Measurements from ENCODE around the gene PASK. TPM values are rescaled to one million over a fixed set of nuclear protein-coding genes. Genes with fewer than 3 reads are reported as not detected.

The PASK gene
- total and polyA plus RNA-seq, 2 experiments from 2014 or later = 0.56 to 2.1 TPM

- 11 to 15% methylated on average over 4 of the region's 4 CpGs for WGBS, 2 experiments (ENCODE audit: low coverage in 1 of 2, low lambda C conversion rate in 2 of 2, missing lambda C conversion rate in 2 of 2)
- Histone ChIP-seq H3K9me3 (ENCODE audit: low read depth) (no peaks in the 10 kb centered on the region), H2AFZ (no peak overlapping the region), H3K79me2 (ENCODE audit: insufficient read depth) (no peaks in the 10 kb centered on the region), H3K9me2 (ENCODE audit: insufficient read depth) (no peaks in the 10 kb centered on the region), H3K27me3 (replicated peaks; ENCODE audit: insufficient read depth) (no peaks in the 10 kb centered on the region), H3K36me3 (ENCODE audit: low read depth) (peaks cover 3% of the 10 kb centered on the region; the same call in 1 of the 2 replicates), H4K20me1 (ENCODE audit: insufficient read depth) (no peaks in the 10 kb centered on the region), H3K9ac (no peak overlapping the region), H3F3A (ENCODE audit: insufficient read depth) (peaks cover 19% of the 10 kb centered on the region), H3K27ac (peak overlapping the region; percentile 48), H3K4me2 (ENCODE audit: unreplicated experiment) (no peak overlapping the region), H3K4me1 (ENCODE audit: insufficient read depth) (peaks cover 13% of the 10 kb centered on the region), H3K4me3 (no peak overlapping the region)
- peak; percentile 87 for DNase-seq
- in situ Hi-C loops (cut with MboI) = no loop called here
- no peak for TF ChIP-seq EZH2phosphoT487 (IDR thresholded peaks at IDR 0.05; ENCODE audit: insufficient read depth, low read depth)
- TF ChIP-seq EZH2 (IDR thresholded peaks at IDR 0.05; ENCODE audit: insufficient read depth, poor library complexity, severe bottlenecking) = no peak
Observed at GRCh38 chr2:241179899-241180298, 30.6 kb upstream of the PASK start.

- peaks cover 3% of the 10 kb centered on the region; the same call in 1 of the 2 replicates for H3K36me3 ChIP-seq (ENCODE audit: low read depth)
- H3K9me3 ChIP-seq (ENCODE audit: low read depth) = no peaks in the 10 kb centered on the region
- H3K4me1 ChIP-seq (ENCODE audit: insufficient read depth) = peaks cover 13% of the 10 kb centered on the region
- H3K79me2 ChIP-seq (ENCODE audit: insufficient read depth) = no peaks in the 10 kb centered on the region
- no peaks in the 10 kb centered on the region for H3K9me2 ChIP-seq (ENCODE audit: insufficient read depth)
- no peak overlapping the region for H3K4me3 ChIP-seq
- TF ChIP-seq EZH2phosphoT487 (IDR thresholded peaks at IDR 0.05; ENCODE audit: insufficient read depth, low read depth) = no peak
- no peak for TF ChIP-seq EZH2 (IDR thresholded peaks at IDR 0.05; ENCODE audit: insufficient read depth, poor library complexity, severe bottlenecking)
- in situ Hi-C loops (cut with MboI) = no loop called here
- no peak overlapping the region for H3K9ac ChIP-seq
- no peak overlapping the region for H3K27ac ChIP-seq
- no peak overlapping the region for H3K4me2 ChIP-seq (ENCODE audit: unreplicated experiment)
- no peaks in the 10 kb centered on the region for H4K20me1 ChIP-seq (ENCODE audit: insufficient read depth)
- no peak overlapping the region for H2AFZ ChIP-seq
- peaks cover 19% of the 10 kb centered on the region for H3F3A ChIP-seq (ENCODE audit: insufficient read depth)
- WGBS, 2 experiments (ENCODE audit: low coverage in 1 of 2, low lambda C conversion rate in 2 of 2, missing lambda C conversion rate in 2 of 2) = 32% methylated on average over 4 of the region's 4 CpGs
- DNase-seq = no peak
- no peaks in the 10 kb centered on the region for H3K27me3 ChIP-seq (replicated peaks; ENCODE audit: insufficient read depth)
Observed at GRCh38 chr2:241178961-241179360, 29.7 kb upstream of the PASK start.

GRCh38 chr2:241177526-241178334 lies 28.5 kb upstream of the PASK start:
- WGBS, 2 experiments (ENCODE audit: low coverage in 1 of 2, low lambda C conversion rate in 2 of 2, missing lambda C conversion rate in 2 of 2) = 94 to 95% methylated on average over 12 of the region's 12 CpGs
- peaks cover 19% of the 10 kb centered on the region for H3F3A ChIP-seq (ENCODE audit: insufficient read depth)
- no peak overlapping the region for H3K4me3 ChIP-seq
- DNase-seq = no peak
- no peaks in the 10 kb centered on the region for H3K79me2 ChIP-seq (ENCODE audit: insufficient read depth)
- H4K20me1 ChIP-seq (ENCODE audit: insufficient read depth) = no peaks in the 10 kb centered on the region
- H3K36me3 ChIP-seq (ENCODE audit: low read depth) = no peaks in the 10 kb centered on the region; the same call in 1 of the 2 replicates
- H3K4me1 ChIP-seq (ENCODE audit: insufficient read depth) = peaks cover 13% of the 10 kb centered on the region
- H3K27me3 ChIP-seq (replicated peaks; ENCODE audit: insufficient read depth) = no peaks in the 10 kb centered on the region
- H3K27ac ChIP-seq = no peak overlapping the region
- in situ Hi-C loops (cut with MboI) = no loop called here
- H3K9me2 ChIP-seq (ENCODE audit: insufficient read depth) = no peaks in the 10 kb centered on the region
- H3K9me3 ChIP-seq (ENCODE audit: low read depth) = no peaks in the 10 kb centered on the region
- no peak overlapping the region for H3K4me2 ChIP-seq (ENCODE audit: unreplicated experiment)
- no peak overlapping the region for H2AFZ ChIP-seq
- H3K9ac ChIP-seq = no peak overlapping the region
- TF ChIP-seq EZH2 (IDR thresholded peaks at IDR 0.05; ENCODE audit: insufficient read depth, poor library complexity, severe bottlenecking) = no peak
- TF ChIP-seq EZH2phosphoT487 (IDR thresholded peaks at IDR 0.05; ENCODE audit: insufficient read depth, low read depth) = no peak

GRCh38 chr2:241173557-241173956 lies 24.3 kb upstream of the PASK start:
- 0 out of 2 replicates have a peak, but pooled peaks cover 6% of the 10 kb centered on the region for H3F3A ChIP-seq (ENCODE audit: insufficient read depth)
- H3K79me2 ChIP-seq (ENCODE audit: insufficient read depth) = no peaks in the 10 kb centered on the region
- H3K9me3 ChIP-seq (ENCODE audit: low read depth) = no peaks in the 10 kb centered on the region
- H3K4me2 ChIP-seq (ENCODE audit: unreplicated experiment) = no peak overlapping the region
- H3K9ac ChIP-seq = no peak overlapping the region
- DNase-seq = no peak
- no peak overlapping the region for H2AFZ ChIP-seq
- H3K36me3 ChIP-seq (ENCODE audit: low read depth) = peaks cover 29% of the 10 kb centered on the region
- no peak overlapping the region for H3K4me3 ChIP-seq
- TF ChIP-seq EZH2phosphoT487 (IDR thresholded peaks at IDR 0.05; ENCODE audit: insufficient read depth, low read depth) (no peak), EZH2 (IDR thresholded peaks at IDR 0.05; ENCODE audit: insufficient read depth, poor library complexity, severe bottlenecking) (no peak)
- in situ Hi-C loops (cut with MboI) = no loop called here
- no peaks in the 10 kb centered on the region for H3K9me2 ChIP-seq (ENCODE audit: insufficient read depth)
- no peak overlapping the region for H3K27ac ChIP-seq
- H4K20me1 ChIP-seq (ENCODE audit: insufficient read depth) = no peaks in the 10 kb centered on the region
- 49 to 57% methylated on average over 2 of the region's 2 CpGs for WGBS, 2 experiments (ENCODE audit: low coverage in 1 of 2, low lambda C conversion rate in 2 of 2, missing lambda C conversion rate in 2 of 2)
- no peaks in the 10 kb centered on the region for H3K27me3 ChIP-seq (replicated peaks; ENCODE audit: insufficient read depth)
- no peaks in the 10 kb centered on the region for H3K4me1 ChIP-seq (ENCODE audit: insufficient read depth)
